Measurements from ENCODE around the gene ZNF710.

Gene ZNF710

GRCh38 chr15:90063770-90064247, 62.7 kb downstream of the ZNF710 start:
- H3K27ac ChIP-seq (replicated peaks), result peak overlapping the region; percentile 84

DNA sequence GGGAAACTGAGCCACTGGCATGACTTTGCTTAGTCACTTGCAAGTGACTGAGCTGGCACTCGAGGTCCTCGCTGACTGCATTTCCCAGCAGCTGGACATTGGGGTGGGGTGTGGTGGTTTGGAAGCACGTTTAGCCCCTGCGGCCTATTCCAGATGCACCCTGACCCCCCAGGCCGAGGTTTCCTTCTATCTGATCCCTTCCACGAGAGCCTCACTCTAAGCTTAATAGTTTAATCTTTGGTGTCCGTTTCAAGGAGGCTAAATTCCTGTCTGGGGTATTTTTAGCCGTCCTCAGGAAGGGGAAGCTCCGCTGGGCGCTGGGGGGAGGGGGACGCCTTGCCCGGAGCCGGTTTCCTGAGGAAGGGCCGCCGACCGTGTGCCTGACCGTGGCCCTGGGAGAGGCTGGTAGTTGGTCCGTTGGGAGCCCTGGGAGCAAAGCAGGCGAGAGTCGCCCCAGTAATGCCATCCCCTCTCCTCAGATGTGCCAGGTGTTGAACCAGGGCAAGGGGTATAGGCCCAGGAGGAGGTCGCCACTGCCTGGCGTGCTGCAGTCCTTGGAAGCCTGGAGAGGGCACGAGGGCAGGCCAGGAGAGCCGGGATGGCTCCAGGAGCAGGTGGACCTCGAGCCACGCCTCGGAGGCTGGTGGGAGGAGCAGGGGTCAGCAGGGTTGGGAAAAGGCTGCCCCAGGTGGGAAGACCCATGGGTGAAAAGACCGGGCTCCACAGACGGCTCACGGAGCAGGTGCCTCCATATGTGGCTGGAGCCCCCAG, 64.0 kb downstream of the ZNF710 start:
- H3K27ac ChIP-seq (replicated peaks), result peak overlapping the region; percentile 84
- DNase-seq (ENCODE audit: low read depth in 1 of 2, low spot score in 1 of 2), result peak; percentile 41 to 64
- no peaks in the 10 kb centered on the region for H3K27me3 ChIP-seq (ENCODE audit: insufficient read depth, poor library complexity, severe bottlenecking)
- TF ChIP-seq POLR2AphosphoS5 (IDR thresholded peaks at IDR 0.05; ENCODE audit: low read depth), result no peak; the same call in 1 of the 2 replicates
- no peak overlapping the region for H3K4me3 ChIP-seq (replicated peaks; ENCODE audit: insufficient read depth, low read length)

More at GRCh38 chr15:90063770-90064247, 62.7 kb downstream of the ZNF710 start:
- no peaks in the 10 kb centered on the region for H3K27me3 ChIP-seq (ENCODE audit: insufficient read depth, poor library complexity, severe bottlenecking)
- H3K4me3 ChIP-seq (replicated peaks; ENCODE audit: insufficient read depth, low read length), result no peak overlapping the region
- DNase-seq (ENCODE audit: low read depth in 1 of 2, low spot score in 1 of 2), result peak; percentile 85 to 91
- peak; percentile 77; the same call in 1 of the 2 replicates for TF ChIP-seq SPI1 (IDR thresholded peaks at IDR 0.05; ENCODE audit: borderline replicate concordance, low read depth)
- TF ChIP-seq POLR2AphosphoS5 (IDR thresholded peaks at IDR 0.05; ENCODE audit: low read depth), result peak; percentile 43; the same call in 1 of the 2 replicates
- no peak for TF ChIP-seq REST (IDR thresholded peaks at IDR 0.05; ENCODE audit: insufficient replicate concordance, low read depth)

GRCh38 chr15:90065682-90066049, 64.5 kb downstream of the ZNF710 start:
- H3K27me3 ChIP-seq (ENCODE audit: insufficient read depth, poor library complexity, severe bottlenecking), result no peaks in the 10 kb centered on the region
- H3K4me3 ChIP-seq (replicated peaks; ENCODE audit: insufficient read depth, low read length), result no peak overlapping the region
- peak overlapping the region; percentile 84 for H3K27ac ChIP-seq (replicated peaks)
- TF ChIP-seq REST (IDR thresholded peaks at IDR 0.05; ENCODE audit: insufficient replicate concordance, low read depth) (no peak), SPI1 (IDR thresholded peaks at IDR 0.05; ENCODE audit: borderline replicate concordance, low read depth) (no peak), POLR2AphosphoS5 (IDR thresholded peaks at IDR 0.05; ENCODE audit: low read depth) (no peak), GABPA (IDR thresholded peaks at IDR 0.05; ENCODE audit: low read depth) (no peak)
- TF ChIP-seq, protein P1, sequence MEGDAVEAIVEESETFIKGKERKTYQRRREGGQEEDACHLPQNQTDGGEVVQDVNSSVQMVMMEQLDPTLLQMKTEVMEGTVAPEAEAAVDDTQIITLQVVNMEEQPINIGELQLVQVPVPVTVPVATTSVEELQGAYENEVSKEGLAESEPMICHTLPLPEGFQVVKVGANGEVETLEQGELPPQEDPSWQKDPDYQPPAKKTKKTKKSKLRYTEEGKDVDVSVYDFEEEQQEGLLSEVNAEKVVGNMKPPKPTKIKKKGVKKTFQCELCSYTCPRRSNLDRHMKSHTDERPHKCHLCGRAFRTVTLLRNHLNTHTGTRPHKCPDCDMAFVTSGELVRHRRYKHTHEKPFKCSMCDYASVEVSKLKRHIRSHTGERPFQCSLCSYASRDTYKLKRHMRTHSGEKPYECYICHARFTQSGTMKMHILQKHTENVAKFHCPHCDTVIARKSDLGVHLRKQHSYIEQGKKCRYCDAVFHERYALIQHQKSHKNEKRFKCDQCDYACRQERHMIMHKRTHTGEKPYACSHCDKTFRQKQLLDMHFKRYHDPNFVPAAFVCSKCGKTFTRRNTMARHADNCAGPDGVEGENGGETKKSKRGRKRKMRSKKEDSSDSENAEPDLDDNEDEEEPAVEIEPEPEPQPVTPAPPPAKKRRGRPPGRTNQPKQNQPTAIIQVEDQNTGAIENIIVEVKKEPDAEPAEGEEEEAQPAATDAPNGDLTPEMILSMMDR (IDR thresholded peaks at IDR 0.05; ENCODE audit: insufficient read depth, low read length), result no peak
- DNase-seq (ENCODE audit: low read depth in 1 of 2, low spot score in 1 of 2), result no peak

GRCh38 chr15:90067181-90067952, 66.2 kb downstream of the ZNF710 start:
- TF ChIP-seq GABPA (IDR thresholded peaks at IDR 0.05; ENCODE audit: low read depth) (no peak), REST (IDR thresholded peaks at IDR 0.05; ENCODE audit: insufficient replicate concordance, low read depth) (no peak), SPI1 (IDR thresholded peaks at IDR 0.05; ENCODE audit: borderline replicate concordance, low read depth) (no peak)
- TF ChIP-seq, protein P1 (IDR thresholded peaks at IDR 0.05; ENCODE audit: insufficient read depth, low read length), result no peak
- H3K4me3 ChIP-seq (replicated peaks; ENCODE audit: insufficient read depth, low read length), result no peak overlapping the region
- no peaks in the 10 kb centered on the region for H3K27me3 ChIP-seq (ENCODE audit: insufficient read depth, poor library complexity, severe bottlenecking)
- no peak for DNase-seq (ENCODE audit: low read depth in 1 of 2, low spot score in 1 of 2)
- H3K27ac ChIP-seq (replicated peaks), result no peak overlapping the region

Data from HL-60 (cell line).